ENCODE data around the gene MAPK6. TPM values are rescaled to one million over a fixed set of nuclear protein-coding genes. Genes with fewer than 3 reads are reported as not detected.
A peak's percentile ranks its signal among the peaks of the same experiment; 100 is the strongest.

Gene MAPK6
- total and polyA plus RNA-seq, 9 of the 15 experiments (the other 6 are each of a cell fraction or from before 2014, with no cell fraction given) = 28.5 to 97.1 (median 74.0) TPM

GRCh38 chr15:52018693-52019393 lies at the start of gene MAPK6 (continued):
- TF ChIP-seq, protein P1, sequence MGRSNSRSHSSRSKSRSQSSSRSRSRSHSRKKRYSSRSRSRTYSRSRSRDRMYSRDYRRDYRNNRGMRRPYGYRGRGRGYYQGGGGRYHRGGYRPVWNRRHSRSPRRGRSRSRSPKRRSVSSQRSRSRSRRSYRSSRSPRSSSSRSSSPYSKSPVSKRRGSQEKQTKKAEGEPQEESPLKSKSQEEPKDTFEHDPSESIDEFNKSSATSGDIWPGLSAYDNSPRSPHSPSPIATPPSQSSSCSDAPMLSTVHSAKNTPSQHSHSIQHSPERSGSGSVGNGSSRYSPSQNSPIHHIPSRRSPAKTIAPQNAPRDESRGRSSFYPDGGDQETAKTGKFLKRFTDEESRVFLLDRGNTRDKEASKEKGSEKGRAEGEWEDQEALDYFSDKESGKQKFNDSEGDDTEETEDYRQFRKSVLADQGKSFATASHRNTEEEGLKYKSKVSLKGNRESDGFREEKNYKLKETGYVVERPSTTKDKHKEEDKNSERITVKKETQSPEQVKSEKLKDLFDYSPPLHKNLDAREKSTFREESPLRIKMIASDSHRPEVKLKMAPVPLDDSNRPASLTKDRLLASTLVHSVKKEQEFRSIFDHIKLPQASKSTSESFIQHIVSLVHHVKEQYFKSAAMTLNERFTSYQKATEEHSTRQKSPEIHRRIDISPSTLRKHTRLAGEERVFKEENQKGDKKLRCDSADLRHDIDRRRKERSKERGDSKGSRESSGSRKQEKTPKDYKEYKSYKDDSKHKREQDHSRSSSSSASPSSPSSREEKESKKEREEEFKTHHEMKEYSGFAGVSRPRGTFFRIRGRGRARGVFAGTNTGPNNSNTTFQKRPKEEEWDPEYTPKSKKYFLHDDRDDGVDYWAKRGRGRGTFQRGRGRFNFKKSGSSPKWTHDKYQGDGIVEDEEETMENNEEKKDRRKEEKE (IDR thresholded peaks at IDR 0.05; ENCODE audit: borderline replicate concordance in 1 of 2, control insufficient read depth in 1 of 2, low read depth in 2 of 2, low read length in 1 of 2) = no peak
- TF ChIP-seq PURB (CRISPR knock-in tag; IDR thresholded peaks at IDR 0.05; ENCODE audit: low read depth) (no peak), DDX20 (tag; IDR thresholded peaks at IDR 0.05; ENCODE audit: low read depth) (no peak), XRCC4 (IDR thresholded peaks at IDR 0.05; ENCODE audit: extremely low read depth, insufficient read depth, insufficient read length) (no peak), ARHGAP35 (IDR thresholded peaks at IDR 0.05; ENCODE audit: partially characterized antibody) (no peak), NUFIP1 (IDR thresholded peaks at IDR 0.05; ENCODE audit: partially characterized antibody) (no peak), MTF1 (CRISPR knock-in tag; IDR thresholded peaks at IDR 0.05; ENCODE audit: borderline replicate concordance) (no peak), CBX3 (IDR thresholded peaks at IDR 0.05; ENCODE audit: borderline replicate concordance in 1 of 2, low read length in 2 of 2) (no peak; a peak in 1 of 3 replicates), CBX8 (IDR thresholded peaks at IDR 0.05; ENCODE audit: borderline replicate concordance, extremely low read depth, low read depth, low read length, poor library complexity, severe bottlenecking) (no peak), KLF6 (CRISPR knock-in tag; IDR thresholded peaks at IDR 0.05; ENCODE audit: borderline replicate concordance) (no peak), BRF1 (IDR thresholded peaks at IDR 0.05; ENCODE audit: borderline replicate concordance, extremely low read depth, insufficient read length) (no peak), PYGO2 (tag; IDR thresholded peaks at IDR 0.05) (no peak), TOE1 (IDR thresholded peaks at IDR 0.05; ENCODE audit: borderline replicate concordance) (peak; percentile 73), TOE1 (CRISPR knock-in tag; IDR thresholded peaks at IDR 0.05; ENCODE audit: borderline replicate concordance, low read depth) (peak; percentile 19; the same call in 1 of the 2 replicates)
- TF ChIP-seq, protein P2, sequence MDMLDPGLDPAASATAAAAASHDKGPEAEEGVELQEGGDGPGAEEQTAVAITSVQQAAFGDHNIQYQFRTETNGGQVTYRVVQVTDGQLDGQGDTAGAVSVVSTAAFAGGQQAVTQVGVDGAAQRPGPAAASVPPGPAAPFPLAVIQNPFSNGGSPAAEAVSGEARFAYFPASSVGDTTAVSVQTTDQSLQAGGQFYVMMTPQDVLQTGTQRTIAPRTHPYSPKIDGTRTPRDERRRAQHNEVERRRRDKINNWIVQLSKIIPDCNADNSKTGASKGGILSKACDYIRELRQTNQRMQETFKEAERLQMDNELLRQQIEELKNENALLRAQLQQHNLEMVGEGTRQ (CRISPR knock-in tag; IDR thresholded peaks at IDR 0.05) = peak; percentile 54
- TF ChIP-seq, protein P3, sequence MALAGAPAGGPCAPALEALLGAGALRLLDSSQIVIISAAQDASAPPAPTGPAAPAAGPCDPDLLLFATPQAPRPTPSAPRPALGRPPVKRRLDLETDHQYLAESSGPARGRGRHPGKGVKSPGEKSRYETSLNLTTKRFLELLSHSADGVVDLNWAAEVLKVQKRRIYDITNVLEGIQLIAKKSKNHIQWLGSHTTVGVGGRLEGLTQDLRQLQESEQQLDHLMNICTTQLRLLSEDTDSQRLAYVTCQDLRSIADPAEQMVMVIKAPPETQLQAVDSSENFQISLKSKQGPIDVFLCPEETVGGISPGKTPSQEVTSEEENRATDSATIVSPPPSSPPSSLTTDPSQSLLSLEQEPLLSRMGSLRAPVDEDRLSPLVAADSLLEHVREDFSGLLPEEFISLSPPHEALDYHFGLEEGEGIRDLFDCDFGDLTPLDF (CRISPR knock-in tag; IDR thresholded peaks at IDR 0.05) = peak; percentile 89
- TF ChIP-seq, protein P4, sequence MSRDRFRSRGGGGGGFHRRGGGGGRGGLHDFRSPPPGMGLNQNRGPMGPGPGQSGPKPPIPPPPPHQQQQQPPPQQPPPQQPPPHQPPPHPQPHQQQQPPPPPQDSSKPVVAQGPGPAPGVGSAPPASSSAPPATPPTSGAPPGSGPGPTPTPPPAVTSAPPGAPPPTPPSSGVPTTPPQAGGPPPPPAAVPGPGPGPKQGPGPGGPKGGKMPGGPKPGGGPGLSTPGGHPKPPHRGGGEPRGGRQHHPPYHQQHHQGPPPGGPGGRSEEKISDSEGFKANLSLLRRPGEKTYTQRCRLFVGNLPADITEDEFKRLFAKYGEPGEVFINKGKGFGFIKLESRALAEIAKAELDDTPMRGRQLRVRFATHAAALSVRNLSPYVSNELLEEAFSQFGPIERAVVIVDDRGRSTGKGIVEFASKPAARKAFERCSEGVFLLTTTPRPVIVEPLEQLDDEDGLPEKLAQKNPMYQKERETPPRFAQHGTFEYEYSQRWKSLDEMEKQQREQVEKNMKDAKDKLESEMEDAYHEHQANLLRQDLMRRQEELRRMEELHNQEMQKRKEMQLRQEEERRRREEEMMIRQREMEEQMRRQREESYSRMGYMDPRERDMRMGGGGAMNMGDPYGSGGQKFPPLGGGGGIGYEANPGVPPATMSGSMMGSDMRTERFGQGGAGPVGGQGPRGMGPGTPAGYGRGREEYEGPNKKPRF (IDR thresholded peaks at IDR 0.05; ENCODE audit: low read depth, low read length) = no peak

All from K562 (cell line).